Measurements from ENCODE around the gene CCDC159. TPM values are rescaled to one million over a fixed set of nuclear protein-coding genes. Genes with fewer than 3 reads are reported as not detected.

The CCDC159 gene
- total and polyA plus RNA-seq, 2 experiments from 2014 or later = 3.4 to 6.2 TPM

DNA sequence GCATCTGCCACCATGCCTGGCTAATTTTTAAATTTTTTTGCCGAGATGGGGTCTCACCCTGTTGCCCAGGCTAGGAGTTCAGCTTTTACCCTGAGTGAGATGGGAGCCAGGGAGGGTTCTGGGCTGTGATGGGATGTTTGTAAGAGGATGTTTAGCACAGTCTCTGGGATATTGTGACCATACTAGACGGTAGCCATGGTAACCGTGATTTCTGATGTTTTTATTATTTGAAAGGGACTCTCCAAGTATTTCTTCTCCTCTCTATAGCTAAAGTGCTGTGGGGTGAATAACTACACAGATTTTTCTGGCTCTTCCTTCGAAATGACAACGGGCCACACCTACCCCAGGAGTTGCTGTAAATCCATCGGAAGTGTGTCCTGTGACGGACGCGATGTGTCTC lies 40.0 kb upstream of the CCDC159 start:
- Histone ChIP-seq H2AFZ (no peak overlapping the region), H3K36me3 (ENCODE audit: insufficient read depth) (no peaks in the 10 kb centered on the region), H3K4me3 (no peak overlapping the region), H3K9me2 (ENCODE audit: insufficient read depth) (no peaks in the 10 kb centered on the region), H3K27ac (ENCODE audit: low read depth) (no peak overlapping the region), H3K79me2 (replicated peaks; ENCODE audit: insufficient read depth) (no peaks in the 10 kb centered on the region), H3K27me3 (ENCODE audit: insufficient read depth) (no peaks in the 10 kb centered on the region), H3K4me1 (ENCODE audit: insufficient read depth) (no peaks in the 10 kb centered on the region), H3F3A (replicated peaks; ENCODE audit: low read depth) (no peaks in the 10 kb centered on the region), H3K4me2 (no peak overlapping the region), H4K20me1 (replicated peaks; ENCODE audit: insufficient read depth) (no peaks in the 10 kb centered on the region)
- no peak for DNase-seq (ENCODE audit: low spot score)
- H3K4me1 Mint-ChIP-seq = no peaks in the 10 kb centered on the region
- no peak for TF ChIP-seq EZH2 (IDR thresholded peaks at IDR 0.05; ENCODE audit: low read depth, unreplicated experiment)
- TF ChIP-seq POLR2AphosphoS5 (IDR thresholded peaks at IDR 0.05; ENCODE audit: low read depth) = no peak
- TF ChIP-seq NANOG (IDR thresholded peaks at IDR 0.05; ENCODE audit: borderline replicate concordance) = no peak
- no peak for TF ChIP-seq STAT1 (IDR thresholded peaks at IDR 0.05; ENCODE audit: unreplicated experiment)
- TF ChIP-seq JUNB (IDR thresholded peaks at IDR 0.05; ENCODE audit: unreplicated experiment) = no peak
- no peak for TF ChIP-seq ZNF114 (CRISPR knock-in tag; IDR thresholded peaks at IDR 0.05)
- TF ChIP-seq, protein P1, sequence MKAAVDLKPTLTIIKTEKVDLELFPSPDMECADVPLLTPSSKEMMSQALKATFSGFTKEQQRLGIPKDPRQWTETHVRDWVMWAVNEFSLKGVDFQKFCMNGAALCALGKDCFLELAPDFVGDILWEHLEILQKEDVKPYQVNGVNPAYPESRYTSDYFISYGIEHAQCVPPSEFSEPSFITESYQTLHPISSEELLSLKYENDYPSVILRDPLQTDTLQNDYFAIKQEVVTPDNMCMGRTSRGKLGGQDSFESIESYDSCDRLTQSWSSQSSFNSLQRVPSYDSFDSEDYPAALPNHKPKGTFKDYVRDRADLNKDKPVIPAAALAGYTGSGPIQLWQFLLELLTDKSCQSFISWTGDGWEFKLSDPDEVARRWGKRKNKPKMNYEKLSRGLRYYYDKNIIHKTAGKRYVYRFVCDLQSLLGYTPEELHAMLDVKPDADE (IDR thresholded peaks at IDR 0.05) = no peak
- TF ChIP-seq CREB1 (CRISPR knock-in tag; IDR thresholded peaks at IDR 0.05; ENCODE audit: low read depth) = no peak
- no peak for TF ChIP-seq ZNF331 (CRISPR knock-in tag; IDR thresholded peaks at IDR 0.05; ENCODE audit: low read depth)
- TF ChIP-seq, protein P2, sequence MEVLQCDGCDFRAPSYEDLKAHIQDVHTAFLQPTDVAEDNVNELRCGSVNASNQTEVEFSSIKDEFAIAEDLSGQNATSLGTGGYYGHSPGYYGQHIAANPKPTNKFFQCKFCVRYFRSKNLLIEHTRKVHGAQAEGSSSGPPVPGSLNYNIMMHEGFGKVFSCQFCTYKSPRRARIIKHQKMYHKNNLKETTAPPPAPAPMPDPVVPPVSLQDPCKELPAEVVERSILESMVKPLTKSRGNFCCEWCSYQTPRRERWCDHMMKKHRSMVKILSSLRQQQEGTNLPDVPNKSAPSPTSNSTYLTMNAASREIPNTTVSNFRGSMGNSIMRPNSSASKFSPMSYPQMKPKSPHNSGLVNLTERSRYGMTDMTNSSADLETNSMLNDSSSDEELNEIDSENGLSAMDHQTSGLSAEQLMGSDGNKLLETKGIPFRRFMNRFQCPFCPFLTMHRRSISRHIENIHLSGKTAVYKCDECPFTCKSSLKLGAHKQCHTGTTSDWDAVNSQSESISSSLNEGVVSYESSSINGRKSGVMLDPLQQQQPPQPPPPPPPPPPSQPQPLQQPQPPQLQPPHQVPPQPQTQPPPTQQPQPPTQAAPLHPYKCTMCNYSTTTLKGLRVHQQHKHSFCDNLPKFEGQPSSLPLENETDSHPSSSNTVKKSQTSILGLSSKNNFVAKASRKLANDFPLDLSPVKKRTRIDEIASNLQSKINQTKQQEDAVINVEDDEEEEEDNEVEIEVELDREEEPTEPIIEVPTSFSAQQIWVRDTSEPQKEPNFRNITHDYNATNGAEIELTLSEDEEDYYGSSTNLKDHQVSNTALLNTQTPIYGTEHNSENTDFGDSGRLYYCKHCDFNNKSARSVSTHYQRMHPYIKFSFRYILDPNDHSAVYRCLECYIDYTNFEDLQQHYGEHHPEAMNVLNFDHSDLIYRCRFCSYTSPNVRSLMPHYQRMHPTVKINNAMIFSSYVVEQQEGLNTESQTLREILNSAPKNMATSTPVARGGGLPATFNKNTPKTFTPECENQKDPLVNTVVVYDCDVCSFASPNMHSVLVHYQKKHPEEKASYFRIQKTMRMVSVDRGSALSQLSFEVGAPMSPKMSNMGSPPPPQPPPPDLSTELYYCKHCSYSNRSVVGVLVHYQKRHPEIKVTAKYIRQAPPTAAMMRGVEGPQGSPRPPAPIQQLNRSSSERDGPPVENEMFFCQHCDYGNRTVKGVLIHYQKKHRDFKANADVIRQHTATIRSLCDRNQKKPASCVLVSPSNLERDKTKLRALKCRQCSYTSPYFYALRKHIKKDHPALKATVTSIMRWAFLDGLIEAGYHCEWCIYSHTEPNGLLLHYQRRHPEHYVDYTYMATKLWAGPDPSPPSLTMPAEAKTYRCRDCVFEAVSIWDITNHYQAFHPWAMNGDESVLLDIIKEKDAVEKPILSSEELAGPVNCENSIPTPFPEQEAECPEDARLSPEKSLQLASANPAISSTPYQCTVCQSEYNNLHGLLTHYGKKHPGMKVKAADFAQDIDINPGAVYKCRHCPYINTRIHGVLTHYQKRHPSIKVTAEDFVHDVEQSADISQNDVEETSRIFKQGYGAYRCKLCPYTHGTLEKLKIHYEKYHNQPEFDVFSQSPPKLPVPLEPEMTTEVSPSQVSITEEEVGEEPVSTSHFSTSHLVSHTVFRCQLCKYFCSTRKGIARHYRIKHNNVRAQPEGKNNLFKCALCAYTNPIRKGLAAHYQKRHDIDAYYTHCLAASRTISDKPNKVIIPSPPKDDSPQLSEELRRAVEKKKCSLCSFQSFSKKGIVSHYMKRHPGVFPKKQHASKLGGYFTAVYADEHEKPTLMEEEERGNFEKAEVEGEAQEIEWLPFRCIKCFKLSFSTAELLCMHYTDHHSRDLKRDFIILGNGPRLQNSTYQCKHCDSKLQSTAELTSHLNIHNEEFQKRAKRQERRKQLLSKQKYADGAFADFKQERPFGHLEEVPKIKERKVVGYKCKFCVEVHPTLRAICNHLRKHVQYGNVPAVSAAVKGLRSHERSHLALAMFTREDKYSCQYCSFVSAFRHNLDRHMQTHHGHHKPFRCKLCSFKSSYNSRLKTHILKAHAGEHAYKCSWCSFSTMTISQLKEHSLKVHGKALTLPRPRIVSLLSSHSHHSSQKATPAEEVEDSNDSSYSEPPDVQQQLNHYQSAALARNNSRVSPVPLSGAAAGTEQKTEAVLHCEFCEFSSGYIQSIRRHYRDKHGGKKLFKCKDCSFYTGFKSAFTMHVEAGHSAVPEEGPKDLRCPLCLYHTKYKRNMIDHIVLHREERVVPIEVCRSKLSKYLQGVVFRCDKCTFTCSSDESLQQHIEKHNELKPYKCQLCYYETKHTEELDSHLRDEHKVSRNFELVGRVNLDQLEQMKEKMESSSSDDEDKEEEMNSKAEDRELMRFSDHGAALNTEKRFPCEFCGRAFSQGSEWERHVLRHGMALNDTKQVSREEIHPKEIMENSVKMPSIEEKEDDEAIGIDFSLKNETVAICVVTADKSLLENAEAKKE (CRISPR knock-in tag; IDR thresholded peaks at IDR 0.05) = no peak
- TF ChIP-seq, protein P3, sequence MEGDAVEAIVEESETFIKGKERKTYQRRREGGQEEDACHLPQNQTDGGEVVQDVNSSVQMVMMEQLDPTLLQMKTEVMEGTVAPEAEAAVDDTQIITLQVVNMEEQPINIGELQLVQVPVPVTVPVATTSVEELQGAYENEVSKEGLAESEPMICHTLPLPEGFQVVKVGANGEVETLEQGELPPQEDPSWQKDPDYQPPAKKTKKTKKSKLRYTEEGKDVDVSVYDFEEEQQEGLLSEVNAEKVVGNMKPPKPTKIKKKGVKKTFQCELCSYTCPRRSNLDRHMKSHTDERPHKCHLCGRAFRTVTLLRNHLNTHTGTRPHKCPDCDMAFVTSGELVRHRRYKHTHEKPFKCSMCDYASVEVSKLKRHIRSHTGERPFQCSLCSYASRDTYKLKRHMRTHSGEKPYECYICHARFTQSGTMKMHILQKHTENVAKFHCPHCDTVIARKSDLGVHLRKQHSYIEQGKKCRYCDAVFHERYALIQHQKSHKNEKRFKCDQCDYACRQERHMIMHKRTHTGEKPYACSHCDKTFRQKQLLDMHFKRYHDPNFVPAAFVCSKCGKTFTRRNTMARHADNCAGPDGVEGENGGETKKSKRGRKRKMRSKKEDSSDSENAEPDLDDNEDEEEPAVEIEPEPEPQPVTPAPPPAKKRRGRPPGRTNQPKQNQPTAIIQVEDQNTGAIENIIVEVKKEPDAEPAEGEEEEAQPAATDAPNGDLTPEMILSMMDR (conservative IDR thresholded peaks at IDR 0.05; ENCODE audit: low read depth in 2 of 2) = no peak
- no peak for TF ChIP-seq EZH2phosphoT487 (IDR thresholded peaks at IDR 0.05; ENCODE audit: unreplicated experiment)
- TF ChIP-seq, protein P4, sequence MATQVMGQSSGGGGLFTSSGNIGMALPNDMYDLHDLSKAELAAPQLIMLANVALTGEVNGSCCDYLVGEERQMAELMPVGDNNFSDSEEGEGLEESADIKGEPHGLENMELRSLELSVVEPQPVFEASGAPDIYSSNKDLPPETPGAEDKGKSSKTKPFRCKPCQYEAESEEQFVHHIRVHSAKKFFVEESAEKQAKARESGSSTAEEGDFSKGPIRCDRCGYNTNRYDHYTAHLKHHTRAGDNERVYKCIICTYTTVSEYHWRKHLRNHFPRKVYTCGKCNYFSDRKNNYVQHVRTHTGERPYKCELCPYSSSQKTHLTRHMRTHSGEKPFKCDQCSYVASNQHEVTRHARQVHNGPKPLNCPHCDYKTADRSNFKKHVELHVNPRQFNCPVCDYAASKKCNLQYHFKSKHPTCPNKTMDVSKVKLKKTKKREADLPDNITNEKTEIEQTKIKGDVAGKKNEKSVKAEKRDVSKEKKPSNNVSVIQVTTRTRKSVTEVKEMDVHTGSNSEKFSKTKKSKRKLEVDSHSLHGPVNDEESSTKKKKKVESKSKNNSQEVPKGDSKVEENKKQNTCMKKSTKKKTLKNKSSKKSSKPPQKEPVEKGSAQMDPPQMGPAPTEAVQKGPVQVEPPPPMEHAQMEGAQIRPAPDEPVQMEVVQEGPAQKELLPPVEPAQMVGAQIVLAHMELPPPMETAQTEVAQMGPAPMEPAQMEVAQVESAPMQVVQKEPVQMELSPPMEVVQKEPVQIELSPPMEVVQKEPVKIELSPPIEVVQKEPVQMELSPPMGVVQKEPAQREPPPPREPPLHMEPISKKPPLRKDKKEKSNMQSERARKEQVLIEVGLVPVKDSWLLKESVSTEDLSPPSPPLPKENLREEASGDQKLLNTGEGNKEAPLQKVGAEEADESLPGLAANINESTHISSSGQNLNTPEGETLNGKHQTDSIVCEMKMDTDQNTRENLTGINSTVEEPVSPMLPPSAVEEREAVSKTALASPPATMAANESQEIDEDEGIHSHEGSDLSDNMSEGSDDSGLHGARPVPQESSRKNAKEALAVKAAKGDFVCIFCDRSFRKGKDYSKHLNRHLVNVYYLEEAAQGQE (IDR thresholded peaks at IDR 0.05; ENCODE audit: unreplicated experiment) = no peak
- H3K9me3 Mint-ChIP-seq = peaks cover 2% of the 10 kb centered on the region; the same call in 2 of the 3 replicates
- H3K27ac Mint-ChIP-seq = no peak overlapping the region
- no peak for ATAC-seq
- H3K27me3 Mint-ChIP-seq (ENCODE audit: insufficient read depth, low read depth, poor library complexity) = peaks cover 8% of the 10 kb centered on the region
- H3K36me3 Mint-ChIP-seq (ENCODE audit: low read depth) = no peaks in the 10 kb centered on the region
- H3K4me3 Mint-ChIP-seq = no peak overlapping the region
